RWPE2 (cell line): ENCODE data around the gene MXRA8.

ENCODE experiments used
- ATAC-seq: fragments of 200-7000 bp; cut with Tn5 transposase; 3 replicates; pipeline ENCODE4 v1.9.1; 2021; ENCODE audit warnings: low read depth
- DNase-seq: peaks from one replicate; pipeline ENCODE4 v3.0.0-alpha.2; 2020; ENCODE audit warnings: low spot score
- H3K27ac ChIP-seq: fragments of 450-650 bp; 2 replicates; pipeline ENCODE4 v1.5.1; 2017; ENCODE audit warnings: mild to moderate bottlenecking; ENCODE audit not compliant: poor library complexity, severe bottlenecking
- H3K27me3 ChIP-seq: fragments of 250-450 bp; sonication (Bioruptor Pico); 2 replicates; pipeline ENCODE4 v1.5.1; 2021; ENCODE audit warnings: mild to moderate bottlenecking, moderate library complexity; ENCODE audit not compliant: insufficient read depth, poor library complexity, severe bottlenecking
- H3K36me3 ChIP-seq: fragments of 250-450 bp; sonication (Bioruptor Pico); 2 replicates; pipeline ENCODE4 v1.5.1; 2020; ENCODE audit warnings: low read depth, mild to moderate bottlenecking, moderate library complexity
- H3K4me1 ChIP-seq: fragments of 250-450 bp; sonication (Bioruptor Pico); 2 replicates; pipeline ENCODE4 v1.5.1; 2021; ENCODE audit warnings: mild to moderate bottlenecking, moderate library complexity; ENCODE audit not compliant: insufficient read depth, poor library complexity, severe bottlenecking
- H3K4me3 ChIP-seq: fragments of 250-450 bp; sonication (Bioruptor Pico); 2 replicates; pipeline ENCODE4 v1.5.1; 2021; ENCODE audit warnings: mild to moderate bottlenecking, moderate library complexity; ENCODE audit not compliant: severe bottlenecking
- H3K9me3 ChIP-seq: fragments of 250-450 bp; sonication (Bioruptor Pico); 2 replicates; pipeline ENCODE4 v1.5.1; 2021; ENCODE audit warnings: mild to moderate bottlenecking, moderate library complexity; ENCODE audit not compliant: severe bottlenecking
- CTCF ChIP-seq: fragments of 450-650 bp; IDR thresholded peaks from one replicate; pipeline ENCODE4 v1.5.1; 2017; ENCODE audit warnings: mild to moderate bottlenecking, moderate library complexity; ENCODE audit not compliant: poor library complexity, severe bottlenecking

MXRA8 gene

GRCh38 chr1:1302951-1303509, 55.3 kb downstream of the MXRA8 start:
- DNase-seq (no peak), ATAC-seq (no peak)
- H3K36me3 ChIP-seq, result no peaks in the 10 kb centered on the region
- peak overlapping the region; percentile 89 for H3K27ac ChIP-seq
- H3K9me3 ChIP-seq, result no peaks in the 10 kb centered on the region
- peaks cover 31% of the 10 kb centered on the region for H3K4me1 ChIP-seq
- no peaks in the 10 kb centered on the region for H3K27me3 ChIP-seq
- no peak for TF ChIP-seq CTCF
- no peak overlapping the region for H3K4me3 ChIP-seq
